GM03348 (cell line): Measurements from ENCODE around the gene SLC25A26.

Source experiments
- DNase-seq: peaks from one replicate; pipeline ENCODE4 v3.0.0; 2012; ENCODE audit warnings: low spot score

SLC25A26 gene

DNA sequence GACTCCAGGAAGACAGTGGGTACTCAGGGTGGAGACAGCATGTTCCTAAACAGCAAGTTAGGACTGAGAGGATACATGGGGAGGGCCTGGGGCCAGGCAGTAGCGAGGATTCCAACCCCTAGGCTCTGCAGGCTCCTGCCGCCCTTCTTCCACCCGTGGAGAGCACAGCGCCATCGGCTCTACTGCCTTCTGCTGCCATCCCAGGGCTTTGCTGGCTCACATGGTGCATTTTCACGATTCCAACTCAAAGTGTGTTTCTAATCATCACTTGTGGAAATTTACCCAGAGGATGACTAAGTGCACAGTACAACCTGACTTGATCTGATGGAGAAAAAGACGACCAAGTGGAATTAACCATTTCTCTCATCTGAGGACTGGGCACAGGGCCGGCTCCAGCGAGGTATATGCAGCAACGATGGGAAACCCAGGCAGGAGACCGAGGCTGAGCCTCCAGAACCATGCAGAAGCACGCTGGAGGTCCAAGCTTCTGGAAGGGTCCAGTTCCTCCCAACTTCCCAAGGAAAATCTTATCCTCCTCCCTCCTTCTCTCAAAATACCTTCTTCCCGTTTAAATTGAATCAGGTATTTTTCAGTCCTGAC is 175.5 kb downstream of the SLC25A26 start:
- peak; percentile 36 for DNase-seq

DNA sequence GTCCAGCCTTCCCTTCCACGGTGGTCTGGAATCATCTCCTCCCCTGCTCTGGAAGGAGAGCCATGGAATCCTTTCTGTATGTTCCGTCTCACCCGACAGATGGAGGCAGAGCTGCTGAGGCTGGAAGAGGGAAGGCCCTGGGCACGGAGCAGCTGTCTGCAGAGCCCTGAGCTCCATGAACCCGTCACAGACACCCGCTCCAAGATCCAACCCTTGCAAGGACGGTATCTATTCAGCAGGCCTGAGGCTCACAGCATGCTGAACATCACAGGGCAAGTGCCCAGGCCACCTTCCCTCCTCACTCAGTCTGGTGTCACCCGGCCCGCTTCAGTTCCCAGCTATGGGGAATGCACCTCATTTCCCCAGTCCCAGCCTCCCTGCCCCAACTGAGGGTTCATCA is 176.1 kb downstream of the SLC25A26 start:
- no peak for DNase-seq

DNA sequence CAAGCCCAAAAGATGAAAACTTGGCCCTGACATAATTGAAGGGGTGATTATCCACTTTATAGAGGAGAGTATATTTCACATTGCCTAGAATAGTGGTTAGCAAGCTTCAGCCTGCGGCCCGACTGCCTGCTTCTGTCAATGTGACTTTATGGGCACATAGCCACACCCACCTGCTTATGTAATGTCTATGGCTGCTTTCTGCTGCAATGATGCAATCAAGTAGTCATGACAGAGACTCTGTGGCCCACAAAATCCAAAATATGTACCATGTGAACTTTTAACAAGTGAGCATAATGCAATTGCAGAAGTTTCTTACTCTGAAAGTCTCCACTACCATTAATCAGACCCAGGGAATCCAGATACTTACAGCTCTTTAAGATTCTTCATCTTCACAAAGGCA is 176.9 kb downstream of the SLC25A26 start:
- peak; percentile 36 for DNase-seq

DNA sequence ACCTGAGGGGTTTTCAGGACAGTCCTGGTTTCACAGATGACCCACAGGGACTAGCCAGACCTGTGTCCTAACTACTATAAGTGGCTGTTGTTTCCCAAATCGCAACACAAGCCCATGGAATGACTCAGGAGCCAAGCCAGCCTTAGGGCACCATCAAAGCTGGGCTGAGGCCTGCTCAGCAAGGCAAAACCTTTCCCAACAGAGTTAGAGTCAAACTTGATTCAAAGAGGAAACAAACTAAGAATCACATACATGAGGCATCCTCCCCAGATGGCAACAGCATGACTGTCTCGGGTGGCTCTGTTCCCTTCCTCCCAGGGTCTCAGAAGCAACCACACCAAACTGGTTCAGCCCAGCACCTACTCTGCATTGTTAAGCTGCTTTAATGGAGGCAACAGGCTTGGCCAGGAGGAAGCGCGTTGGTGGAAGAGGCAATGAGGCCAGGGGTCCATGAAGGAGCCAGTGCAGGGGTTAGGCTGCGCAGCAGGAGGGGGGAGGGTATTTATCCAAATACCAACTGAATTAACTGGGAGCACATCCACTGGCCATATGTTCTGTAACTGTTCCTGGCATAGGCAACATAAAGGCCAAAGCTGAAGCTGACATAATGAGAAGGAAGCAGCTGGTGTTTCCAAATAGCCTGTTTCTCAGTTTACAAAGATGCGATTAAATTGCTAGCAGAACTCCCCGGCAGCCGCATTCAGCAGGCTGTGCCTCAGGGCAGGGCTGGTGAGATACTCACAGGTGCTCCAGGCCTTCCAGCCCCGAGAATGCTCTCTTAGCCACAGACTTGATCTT is 177.6 kb downstream of the SLC25A26 start:
- no peak for DNase-seq

DNA sequence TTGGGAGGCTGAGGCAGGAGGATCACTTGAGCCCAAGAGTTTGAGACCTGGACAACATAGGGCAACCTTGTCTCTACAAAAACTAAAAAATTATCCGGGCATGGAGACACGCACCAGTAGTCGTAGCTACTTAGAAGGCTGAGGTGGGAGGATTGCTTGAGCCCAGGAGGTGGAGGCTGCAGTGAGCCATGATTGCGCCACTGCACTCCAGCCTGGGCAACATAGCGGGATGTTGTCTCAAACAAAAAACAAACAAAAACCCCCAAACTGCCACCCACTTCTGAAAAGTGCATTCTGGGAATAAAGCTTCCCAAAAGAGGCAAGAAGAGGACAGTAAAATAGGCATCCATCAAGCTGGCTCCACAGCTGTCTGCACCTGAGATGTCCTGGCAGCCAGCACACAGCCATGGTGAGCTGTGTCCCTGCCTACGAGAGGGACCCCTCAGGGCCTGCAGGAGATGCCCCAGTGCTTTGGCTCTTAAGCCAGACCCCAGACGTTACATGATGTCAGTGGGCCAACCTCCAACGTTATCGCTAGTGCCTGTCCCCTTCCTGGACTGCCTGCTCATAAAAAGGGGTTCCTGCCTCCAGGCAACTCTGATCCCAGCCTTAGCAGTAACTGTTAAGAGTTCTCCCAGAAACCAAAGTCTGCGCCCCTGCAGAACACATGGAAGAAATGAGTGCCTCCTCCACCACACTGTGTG is 178.9 kb downstream of the SLC25A26 start:
- no peak for DNase-seq

DNA sequence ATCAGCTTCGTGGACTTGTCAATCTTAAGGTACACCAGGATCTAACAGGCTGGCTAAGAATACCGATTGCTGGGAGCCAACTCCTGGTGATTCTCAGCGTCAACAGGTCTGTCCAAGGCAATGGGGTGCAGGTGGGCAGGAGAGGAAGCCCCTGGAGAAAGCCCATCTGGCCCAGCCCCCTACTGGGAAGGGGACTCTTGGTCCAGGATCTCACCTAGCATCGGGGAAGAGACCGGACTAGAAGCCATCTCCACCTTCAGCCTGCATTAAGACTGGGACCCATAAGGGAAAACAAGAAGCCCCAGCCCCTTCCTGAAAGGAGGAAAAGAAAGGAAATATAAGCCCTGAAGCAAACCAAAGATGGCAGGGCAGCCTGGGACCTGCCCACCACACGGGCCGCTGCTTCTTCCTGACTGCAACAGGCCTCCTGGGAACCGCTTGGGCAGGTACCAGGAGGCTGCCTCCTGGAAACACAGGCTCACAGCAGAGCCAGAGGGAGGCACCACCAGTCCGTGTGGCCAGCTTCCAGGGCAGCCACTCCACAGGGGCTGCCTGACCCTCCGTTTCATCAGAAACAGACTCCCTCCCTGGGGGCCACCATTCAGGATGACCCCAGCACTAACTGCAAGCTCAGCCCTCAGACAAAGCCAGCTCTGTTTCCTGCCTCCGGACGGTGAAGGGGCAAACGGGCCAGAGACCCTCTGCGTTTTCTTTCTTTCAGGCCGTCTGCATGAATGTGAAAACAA is 179.8 kb downstream of the SLC25A26 start:
- no peak for DNase-seq

DNA sequence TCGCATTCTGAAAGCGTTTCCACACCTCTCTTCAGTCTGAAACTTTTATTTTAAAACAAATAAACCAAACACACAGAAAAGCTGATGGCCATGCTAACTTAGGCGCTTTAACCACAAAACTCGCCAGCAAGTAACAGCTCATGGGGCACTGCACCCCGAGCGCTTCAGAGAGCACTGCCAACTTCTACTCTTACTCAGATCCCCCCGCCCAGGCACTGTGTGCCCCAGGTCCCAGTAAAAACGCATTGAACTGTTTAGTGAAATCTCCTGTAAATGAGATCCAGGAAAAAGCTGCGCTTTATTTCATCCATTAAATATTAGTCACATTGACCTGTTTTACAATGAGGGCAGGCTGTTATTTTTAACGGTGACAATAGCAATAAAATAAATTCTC is 180.4 kb downstream of the SLC25A26 start:
- no peak for DNase-seq

DNA sequence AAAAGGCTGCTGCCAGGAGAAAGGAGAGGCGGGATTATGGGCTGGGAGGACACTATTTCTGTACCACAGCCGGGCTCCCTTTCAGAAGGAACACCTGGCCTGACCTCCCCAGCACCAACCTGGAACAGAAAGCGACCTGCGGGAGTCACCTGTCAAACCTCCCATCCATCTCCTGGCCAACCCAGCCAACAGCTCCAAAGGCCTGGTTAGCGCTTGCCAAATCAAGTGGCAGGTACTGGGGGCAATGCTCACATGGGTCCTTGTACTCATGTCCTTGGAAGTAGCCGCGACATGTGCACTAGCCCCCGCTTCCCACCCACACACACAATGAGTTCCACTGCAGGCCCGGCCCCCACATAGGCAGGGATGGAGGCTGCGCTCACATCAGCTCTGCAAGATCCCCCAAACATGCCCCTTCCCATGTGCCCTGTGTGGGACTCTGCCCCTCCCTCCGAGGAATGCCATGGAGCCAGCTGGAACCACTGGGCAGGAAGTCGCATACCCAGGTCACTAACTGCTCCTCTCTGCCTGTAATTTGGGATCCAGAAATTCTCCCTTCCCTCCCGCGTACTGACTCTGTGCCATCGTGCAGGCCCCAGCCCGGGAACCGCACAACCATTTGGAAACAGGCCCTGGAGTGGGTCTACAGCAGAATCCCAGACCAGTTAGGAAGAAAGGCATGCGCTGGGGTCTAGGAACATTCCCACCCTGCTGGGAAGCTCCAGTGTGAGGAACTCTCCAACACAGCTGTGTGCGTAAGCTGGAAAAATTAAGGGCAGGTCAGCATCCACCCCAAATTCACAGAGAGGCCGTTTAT is 181.1 kb downstream of the SLC25A26 start:
- no peak for DNase-seq

DNA sequence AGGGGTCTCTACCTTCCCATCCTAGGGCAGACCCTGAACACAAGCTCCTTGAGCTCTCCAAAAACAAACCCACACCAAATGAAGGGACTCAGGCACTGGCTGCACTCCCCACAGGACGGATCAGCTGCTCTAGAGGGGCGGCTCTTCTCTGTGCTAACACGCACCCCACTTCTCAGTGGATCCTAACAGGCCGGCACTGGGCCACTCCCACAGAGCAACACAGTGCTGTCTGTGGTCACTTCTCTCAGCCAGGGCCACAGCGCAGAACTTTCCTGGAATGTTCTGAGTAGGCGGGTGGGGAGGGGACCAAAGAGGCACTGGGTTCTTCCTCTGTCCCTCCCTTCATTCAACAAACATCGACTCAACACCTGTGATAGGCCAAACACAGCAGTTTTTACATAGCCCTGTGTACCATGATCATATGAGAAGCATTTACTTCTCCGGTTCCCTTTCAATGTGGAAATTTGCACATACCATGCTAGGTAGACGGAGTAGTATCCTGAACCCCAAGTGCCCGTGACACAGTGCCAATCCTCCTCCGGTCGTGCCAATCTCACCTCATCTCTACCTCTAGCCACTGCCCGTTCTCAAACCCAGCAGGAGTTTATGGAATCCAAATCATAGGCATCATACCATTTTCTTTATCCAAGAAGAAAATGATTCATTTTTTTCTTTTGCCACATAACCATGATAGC is 181.9 kb downstream of the SLC25A26 start:
- peak; percentile 70 for DNase-seq

DNA sequence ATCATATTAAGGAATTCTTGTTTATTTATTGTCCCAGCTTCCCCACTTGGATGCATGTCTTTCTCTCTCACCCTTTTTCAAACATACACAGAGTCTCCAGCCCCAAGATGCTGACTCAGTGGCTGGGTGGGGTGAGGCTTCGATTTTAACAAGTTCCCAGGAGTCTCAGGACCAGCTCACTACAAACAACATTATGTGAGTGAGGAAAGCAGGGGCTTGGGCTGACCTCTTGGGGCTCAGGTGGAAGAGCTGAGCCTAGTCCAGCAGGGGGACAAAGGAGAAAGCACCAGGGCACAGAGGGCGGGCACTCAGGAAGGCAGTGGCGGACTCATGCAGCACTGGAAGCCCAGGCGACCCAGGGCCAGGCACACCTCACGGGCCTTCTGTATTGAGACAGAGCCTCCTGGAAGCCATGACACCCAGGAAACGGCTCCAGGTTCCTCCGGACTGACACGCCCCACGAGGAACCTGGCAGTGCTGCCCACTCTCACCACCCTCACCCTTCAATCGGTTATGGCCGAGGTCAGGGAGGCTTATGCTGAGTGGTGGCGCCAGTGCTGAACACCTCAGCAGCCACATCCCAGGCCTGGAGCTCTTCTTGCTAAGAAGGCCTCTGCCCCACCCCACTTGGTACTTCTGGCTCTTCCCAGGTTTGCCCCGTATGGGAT is 182.7 kb downstream of the SLC25A26 start:
- no peak for DNase-seq

DNA sequence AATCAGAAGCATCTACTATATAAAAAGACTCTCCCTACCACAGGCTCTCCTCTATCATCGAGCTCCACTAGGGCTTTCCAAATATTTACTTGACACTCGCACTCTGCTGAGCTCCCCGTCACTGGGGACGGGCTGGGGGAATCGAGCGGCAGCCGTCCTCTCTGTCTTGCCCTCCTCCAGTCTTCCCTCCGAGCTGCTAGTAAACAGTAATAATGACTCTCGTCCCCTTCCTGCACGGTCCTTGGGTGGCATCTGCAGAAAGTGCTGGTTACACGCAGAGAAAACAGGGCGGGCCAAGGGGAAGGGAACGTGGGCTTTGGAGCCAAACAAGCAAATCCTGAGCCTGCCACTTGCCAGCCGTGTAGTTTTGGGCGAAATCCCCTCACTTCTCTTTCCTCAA is 183.4 kb downstream of the SLC25A26 start:
- DNase-seq = no peak

DNA sequence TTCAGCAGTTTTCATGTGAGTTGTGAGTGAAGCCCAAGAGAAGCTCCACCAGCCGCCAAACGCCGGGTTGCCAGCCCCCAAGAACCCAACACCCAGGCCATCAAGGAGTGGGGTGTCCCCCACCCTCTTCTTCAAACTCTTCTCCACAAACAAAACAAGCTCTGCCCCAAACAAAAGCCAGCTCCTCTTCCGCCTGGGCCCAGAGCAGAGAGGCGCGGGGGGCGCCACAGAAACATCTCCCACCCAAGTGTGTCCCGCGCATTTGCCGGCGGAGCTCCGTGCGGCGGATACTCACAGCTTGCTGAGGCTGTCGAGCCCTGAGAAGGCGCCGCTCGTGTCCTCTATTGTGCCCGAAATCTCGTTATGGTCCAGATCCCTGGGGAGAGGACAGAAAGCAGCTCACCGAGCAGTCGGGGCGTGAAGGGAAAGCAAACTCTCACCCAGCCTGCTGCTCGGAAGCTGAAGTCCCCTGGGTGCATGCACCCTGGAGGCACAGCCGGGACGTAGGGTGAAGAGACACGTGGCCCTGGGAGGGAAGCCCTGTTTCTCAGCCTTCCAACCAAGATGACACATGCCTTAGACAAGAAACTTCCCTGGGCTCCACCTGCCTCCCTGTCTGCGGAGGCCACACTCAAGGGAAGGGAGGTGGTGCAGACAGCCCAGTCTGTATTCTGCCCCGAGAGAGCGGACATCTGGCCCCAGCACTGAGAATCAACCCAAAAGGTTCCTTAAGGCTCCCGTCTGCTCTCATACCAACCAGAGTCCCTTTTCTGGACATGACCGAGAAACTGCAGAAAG is 184.3 kb downstream of the SLC25A26 start:
- DNase-seq = no peak

DNA sequence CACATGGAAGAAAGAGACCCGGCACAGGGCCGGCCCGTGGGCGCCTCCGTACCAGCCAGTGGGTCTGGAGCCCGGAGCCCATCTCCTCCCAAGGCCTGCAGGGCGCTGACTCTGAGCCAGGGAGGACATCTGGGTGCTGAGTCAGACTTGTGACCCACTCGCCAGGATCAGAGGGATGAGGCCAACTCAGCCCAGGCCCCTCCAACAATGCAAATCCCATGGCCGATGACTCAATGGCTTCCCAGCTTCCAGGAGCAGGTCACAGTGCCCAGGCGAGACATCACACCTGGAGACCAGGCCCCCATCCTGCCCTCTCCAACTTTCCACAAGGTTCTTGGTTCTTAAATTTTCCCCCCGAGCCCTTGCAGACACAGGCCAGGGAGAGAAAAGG is 184.9 kb downstream of the SLC25A26 start:
- DNase-seq = peak; percentile 89

DNA sequence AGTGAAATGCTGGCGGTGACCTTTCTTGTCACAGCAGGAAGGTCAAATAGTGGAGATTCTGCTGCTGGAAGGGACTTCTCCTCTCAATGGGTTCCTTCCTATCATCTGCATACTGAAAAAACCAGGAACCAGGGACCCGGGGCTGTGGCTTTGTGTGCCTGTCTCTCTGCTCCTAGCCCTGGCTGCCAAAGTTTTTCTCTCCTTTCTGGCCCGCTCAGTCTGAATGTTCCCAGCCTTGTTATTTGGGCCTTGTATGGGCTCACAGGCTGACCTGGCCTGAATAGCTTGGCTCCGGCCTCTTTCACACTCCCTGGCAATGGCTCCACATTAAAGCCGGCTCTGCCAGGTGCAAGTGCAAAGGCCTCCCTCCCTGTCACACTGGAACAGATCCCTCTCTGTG is 185.4 kb downstream of the SLC25A26 start:
- DNase-seq = no peak

DNA sequence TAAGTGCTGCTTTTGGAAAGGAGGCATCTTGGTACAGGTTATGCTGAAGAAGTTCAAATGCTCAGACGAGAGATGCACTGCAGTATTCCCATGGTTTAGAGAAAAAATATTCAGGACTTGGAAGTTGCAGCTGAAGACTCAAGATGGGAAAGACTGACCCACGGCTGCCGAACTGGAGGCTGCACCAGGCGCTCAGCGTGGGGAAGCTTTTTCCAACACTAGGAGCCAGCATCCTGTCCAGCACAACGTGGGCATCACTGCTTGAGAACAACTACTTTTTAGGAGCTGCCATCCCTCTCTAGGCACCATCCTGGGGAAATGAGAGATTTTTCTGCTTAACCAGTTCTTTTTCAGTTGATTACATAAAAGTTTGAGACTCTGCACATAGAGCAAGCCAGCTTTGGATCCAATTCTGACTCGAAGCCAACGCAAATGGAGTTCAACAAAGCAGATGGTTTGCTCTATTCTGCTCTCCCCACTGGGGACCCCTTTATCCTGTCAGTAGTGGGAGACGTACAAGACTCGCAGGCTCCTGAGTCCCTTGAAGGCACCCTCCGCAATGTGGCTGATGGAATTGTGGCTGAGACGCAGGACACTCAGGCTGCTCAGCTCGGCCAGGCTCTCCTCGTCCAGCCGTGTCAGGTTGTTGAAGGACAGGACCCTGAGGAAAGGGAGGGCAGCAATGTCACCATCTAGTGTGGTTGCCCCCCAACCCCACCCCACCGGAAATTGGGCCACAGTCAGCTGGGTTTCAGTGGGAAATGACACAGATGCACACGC is 186.2 kb downstream of the SLC25A26 start:
- no peak for DNase-seq

DNA sequence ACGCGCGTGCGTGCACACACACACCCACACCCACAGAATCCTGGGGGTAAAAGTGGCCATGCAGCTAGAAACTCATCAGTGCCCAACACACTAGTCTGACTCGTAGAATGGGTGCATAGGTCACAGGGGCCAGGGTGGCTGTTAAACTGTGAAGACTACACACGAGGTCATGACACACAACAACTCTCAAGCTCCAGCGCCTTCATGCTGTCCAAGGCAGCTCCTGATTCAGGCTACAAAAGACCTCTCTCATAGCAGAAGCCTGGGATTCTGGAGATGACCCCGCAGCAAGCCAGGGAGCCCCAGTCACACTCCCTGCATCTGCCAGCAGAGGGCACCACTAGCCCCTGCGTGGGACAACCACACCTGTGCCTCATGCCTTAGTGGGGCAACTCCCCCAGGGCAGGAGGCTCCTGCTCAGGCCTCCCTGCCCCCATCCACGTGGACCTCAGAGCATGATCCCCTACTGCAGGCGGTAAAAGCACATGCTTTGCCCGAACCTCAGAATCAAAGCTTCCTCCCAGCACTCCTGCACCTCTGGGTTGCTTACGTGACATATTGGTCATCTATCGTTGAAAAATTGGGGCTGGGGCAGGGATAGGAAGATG is 186.9 kb downstream of the SLC25A26 start:
- DNase-seq = peak; percentile 89

DNA sequence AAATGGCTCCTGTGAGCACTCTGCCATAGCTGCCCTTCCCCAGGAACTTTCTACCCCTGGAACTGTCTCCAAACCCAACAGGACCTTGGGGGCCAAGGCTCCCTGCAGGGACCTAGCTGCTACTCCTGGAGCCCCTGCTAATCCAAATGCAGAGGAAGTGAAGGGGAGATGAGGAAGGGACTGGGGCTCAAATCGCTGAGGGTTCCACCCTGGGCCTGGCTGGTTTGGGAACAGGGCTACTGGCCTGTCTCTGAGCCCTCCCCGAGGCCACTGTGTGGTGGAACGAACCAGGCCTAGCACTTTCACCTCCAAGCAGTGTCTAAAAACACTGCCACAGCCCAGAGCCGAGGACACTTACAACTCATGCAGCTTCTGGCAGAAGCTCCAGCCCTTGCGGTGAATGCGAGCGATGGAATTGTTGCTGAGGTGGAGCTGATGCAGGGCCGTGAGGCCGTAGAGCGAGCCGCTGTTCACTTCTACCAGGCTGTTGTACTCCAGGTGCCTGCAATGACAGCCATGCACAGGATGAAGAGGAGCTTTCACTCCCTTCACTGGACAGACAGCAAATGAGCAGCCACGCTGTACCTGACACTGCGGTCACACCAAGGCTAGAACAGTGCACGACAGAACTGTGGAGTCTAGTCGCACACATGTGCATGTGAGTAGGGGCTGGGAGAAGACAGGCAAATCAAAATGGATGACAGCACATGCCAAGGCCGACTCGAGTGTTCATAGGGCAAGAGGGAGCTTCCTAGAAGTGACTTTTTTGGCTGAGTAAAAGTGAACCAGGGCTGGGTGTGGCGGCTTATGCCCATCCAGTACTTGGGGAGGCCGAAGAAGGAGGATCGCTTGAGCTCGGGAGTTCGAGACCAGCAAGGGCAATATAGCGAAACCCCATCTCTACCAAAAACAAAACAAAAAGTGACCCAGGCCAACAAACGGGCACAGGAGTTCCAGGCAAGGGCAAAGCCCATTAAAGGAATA is 189.3 kb downstream of the SLC25A26 start:
- DNase-seq = no peak
